ENCODE measurements around the gene NR2F1.

GRCh38 chr5:93587597-93588351 lies 4.8 kb downstream of the NR2F1 start:
- TF ChIP-seq CTCF (IDR thresholded peaks at IDR 0.05; ENCODE audit: low read depth, low read length) = no peak
- no peak for TF ChIP-seq POLR2A (IDR thresholded peaks at IDR 0.05; ENCODE audit: extremely low read depth, insufficient read length)
- no peak for TF ChIP-seq MAX (IDR thresholded peaks at IDR 0.05; ENCODE audit: low read depth, low read length)

Measured in NB4 (cell line).